Kidney (tissue), 14 donors: ENCODE measurements around the gene SLC25A10. TPM values are rescaled to one million over a fixed set of nuclear protein-coding genes. Genes with fewer than 3 reads are reported as not detected.

Experiments
- DNase-seq, 5 donors: peaks; one replicate each; pipeline ENCODE4 v3.0.0-alpha.2; 2013 to 2020
- FAIRE-seq: peaks from 2 replicates; lab custom pipeline; 2012; peaks lifted over from hg19 to GRCh38; lab: Jason Lieb, UNC
- H3K27ac ChIP-seq, 2 donors: one replicate each; pipeline ENCODE4 v1.7.0; 2013; ENCODE audit warnings: low read depth in 2 of 2, low read length in 2 of 2, inconsistent platforms in 1 of 2
- H3K27me3 ChIP-seq: one replicate; pipeline ENCODE4 v1.7.1; 2013; ENCODE audit warnings: low read length, inconsistent platforms; ENCODE audit not compliant: control insufficient read depth, insufficient read depth
- H3K36me3 ChIP-seq, 3 donors: one replicate each; pipeline versions ENCODE4 v1.7.0 to v1.7.1; 2013; ENCODE audit warnings: low read length in 3 of 3, control low read depth in 1 of 3, inconsistent platforms in 1 of 3; ENCODE audit not compliant: insufficient read depth in 3 of 3, control insufficient read depth in 2 of 3
- H3K4me1 ChIP-seq, 3 donors: one replicate each; pipeline versions ENCODE4 v1.7.0 to v1.7.1; 2013; ENCODE audit warnings: low read length in 3 of 3, inconsistent platforms in 1 of 3, low read depth in 1 of 3; ENCODE audit not compliant: control insufficient read depth in 2 of 3, insufficient read depth in 2 of 3
- H3K4me3 ChIP-seq, 3 donors: one replicate each; pipeline versions ENCODE4 v1.7.0 to v1.8.1; 2013; ENCODE audit warnings: low read length in 3 of 3, control low read depth in 1 of 3, inconsistent platforms in 1 of 3
- H3K9ac ChIP-seq, 3 donors: one replicate each; pipeline versions ENCODE4 v1.7.0 to v1.7.1; 2013; ENCODE audit warnings: low read length in 3 of 3, control low read depth in 1 of 3, inconsistent platforms in 1 of 3
- H3K9me3 ChIP-seq, 3 donors: one replicate each; pipeline versions ENCODE4 v1.7.0 to v1.7.1; 2013; ENCODE audit warnings: low read length in 3 of 3, control low read depth in 1 of 3, inconsistent platforms in 1 of 3; ENCODE audit not compliant: control insufficient read depth in 2 of 3, insufficient read depth in 1 of 3
- CTCF ChIP-seq: IDR thresholded peaks from 3 replicates; pipeline ENCODE4 v1.5.1; 2012; ENCODE audit warnings: mild to moderate bottlenecking, moderate library complexity, borderline replicate concordance; ENCODE audit not compliant: insufficient read depth; ENCODE audit errors: extremely low read depth
- intact Hi-C: fragments of 100-400 bp; cut with DNase I; formaldehyde crosslinking; loops from one replicate; pipeline ENCODE4 v1.11.1; 2022
- microRNA-seq: library from miRNA; unstranded; fragments of <30 nt; microRNA quantifications from one replicate; pipeline ENCODE4 v1.2.0, GENCODE V29; 2020
- polyA plus RNA-seq: library from polyadenylated mRNA; stranded (reverse); fragments of 350-450 nt; fragmentation: Illumina TruSeq; extraction: RNeasy Lipid Tissue Mini Kit (QIAGEN cat#74804); gene quantifications from one replicate; pipeline ENCODE4 v1.2.3, GENCODE V29; 2014; ENCODE audit warnings: low read depth, low replicate concordance; ENCODE audit not compliant: insufficient read depth
- total RNA-seq: library from RNA; stranded (reverse); fragmentation: NEBNext Ultra II Directional; extraction: Animal tissue kit (Norgen Biotek cat#: 25700); gene quantifications from one replicate; pipeline ENCODE4 v1.2.1, GENCODE V29; 2021
- donor health status: control.
- donor health status: control.
- donor health status: control.
- donor health status: control.
- donor health status: control.
- donor health status: DM: yes; HTN: yes; CAD: no.
- donor health status: Normal renal cell carcinoma (clear cell type).

The SLC25A10 gene
- total and polyA plus RNA-seq, 2 donors from 2014 or later: 19.9 to 94.5 TPM

- peak in 1 of 5 donors; percentile 75 for DNase-seq
- no peak for FAIRE-seq
These were observed 28.4 kb downstream of the SLC25A10 start for GRCh38 chr17:81740395-81740961.

GRCh38 chr17:81741049-81741593 lies 29.0 kb downstream of the SLC25A10 start:
- intact Hi-C loops: no loop called here
- Histone ChIP-seq H3K4me3 (no peak overlapping the region), H3K9me3 (no peaks in the 10 kb centered on the region), H3K27me3 (no peaks in the 10 kb centered on the region), H3K27ac (no peak overlapping the region), H3K9ac (no peak overlapping the region), H3K4me1 (peaks cover 0 to 1% (median 0%) of the 10 kb centered on the region in 3 donors), H3K36me3 (no peaks in the 10 kb centered on the region)
- peak in 1 of 5 donors; percentile 77 for DNase-seq
- FAIRE-seq: no peak
- TF ChIP-seq CTCF: no peak

More at GRCh38 chr17:81740395-81740961, 28.4 kb downstream of the SLC25A10 start:
- intact Hi-C loops: no loop called here
- no peak for TF ChIP-seq CTCF
- Histone ChIP-seq H3K27ac (no peak overlapping the region), H3K4me1 (peaks cover 0 to 6% (median 0%) of the 10 kb centered on the region in 3 donors), H3K36me3 (no peaks in the 10 kb centered on the region), H3K9ac (no peak overlapping the region), H3K4me3 (no peak overlapping the region), H3K27me3 (no peaks in the 10 kb centered on the region), H3K9me3 (no peaks in the 10 kb centered on the region)

- intact Hi-C loops: no loop called here
- FAIRE-seq: no peak
- no peak overlapping the region for H3K27ac ChIP-seq
- H3K9ac ChIP-seq: no peak overlapping the region
- no peak for TF ChIP-seq CTCF
- no peaks in the 10 kb centered on the region for H3K4me1 ChIP-seq
- H3K9me3 ChIP-seq: no peaks in the 10 kb centered on the region
- no peak overlapping the region for H3K4me3 ChIP-seq
- H3K27me3 ChIP-seq: no peaks in the 10 kb centered on the region
- no peaks in the 10 kb centered on the region for H3K36me3 ChIP-seq
- no peak for DNase-seq
These were observed 29.7 kb downstream of the SLC25A10 start for GRCh38 chr17:81741594-81742452.

Small RNA genes within 50 kb of the gene (microRNA-seq; reads per million reads assigned to microRNA genes)
- not detected for gene MIR6786

Other genes starting within 250 kb of the SLC25A10 start
- 2,632 TPM for gene ACTG1, start 199.5 kb upstream of the SLC25A10 start, total RNA-seq
- 1,350 TPM for gene ACTG1, start 199.5 kb upstream of the SLC25A10 start, polyA plus RNA-seq
- 3.8 TPM for gene FSCN2, start 183.9 kb upstream of the SLC25A10 start, total RNA-seq
- 0.26 TPM for gene FSCN2, start 183.9 kb upstream of the SLC25A10 start, polyA plus RNA-seq
- gene FAAP100, start 159.9 kb upstream of the SLC25A10 start, total RNA-seq: 28.6 TPM
- gene FAAP100, start 159.9 kb upstream of the SLC25A10 start, polyA plus RNA-seq: 13.2 TPM
- gene NPLOC4, start 75.2 kb upstream of the SLC25A10 start, total RNA-seq: 86.4 TPM
- gene NPLOC4, start 75.2 kb upstream of the SLC25A10 start, polyA plus RNA-seq: 41.5 TPM
- gene TSPAN10, start 75.1 kb upstream of the SLC25A10 start, total RNA-seq: 2.1 TPM
- 1.9 TPM for gene TSPAN10, start 75.1 kb upstream of the SLC25A10 start, polyA plus RNA-seq
- 3.2 TPM for gene PDE6G, start 55.7 kb upstream of the SLC25A10 start, total RNA-seq
- gene PDE6G, start 55.7 kb upstream of the SLC25A10 start, polyA plus RNA-seq: 5.4 TPM
- 28.2 TPM for gene OXLD1, start 45.7 kb upstream of the SLC25A10 start, total RNA-seq
- 51.9 TPM for gene OXLD1, start 45.7 kb upstream of the SLC25A10 start, polyA plus RNA-seq
- 18.8 TPM for gene CCDC137, start 45.5 kb upstream of the SLC25A10 start, total RNA-seq
- 14.7 TPM for gene CCDC137, start 45.5 kb upstream of the SLC25A10 start, polyA plus RNA-seq
- gene ARL16, start 28.5 kb upstream of the SLC25A10 start, total RNA-seq: 34.7 TPM
- gene ARL16, start 28.5 kb upstream of the SLC25A10 start, polyA plus RNA-seq: 76.1 TPM
- 95.3 TPM for gene HGS, start 28.3 kb upstream of the SLC25A10 start, total RNA-seq
- gene HGS, start 28.3 kb upstream of the SLC25A10 start, polyA plus RNA-seq: 85.5 TPM
- gene MRPL12, start 8.9 kb upstream of the SLC25A10 start, total RNA-seq: 52.4 TPM
- gene MRPL12, start 8.9 kb upstream of the SLC25A10 start, polyA plus RNA-seq: 251 TPM
- gene GCGR, start 91.9 kb downstream of the SLC25A10 start, total RNA-seq: 9.3 TPM
- gene GCGR, start 91.9 kb downstream of the SLC25A10 start, polyA plus RNA-seq: 37.2 TPM
- gene MCRIP1, start 121.0 kb downstream of the SLC25A10 start, total RNA-seq: 88.3 TPM
- gene MCRIP1, start 121.0 kb downstream of the SLC25A10 start, polyA plus RNA-seq: 151 TPM
- not detected for gene PPP1R27, start 122.8 kb downstream of the SLC25A10 start, total RNA-seq
- not detected for gene PPP1R27, start 122.8 kb downstream of the SLC25A10 start, polyA plus RNA-seq
- gene P4HB, start 148.3 kb downstream of the SLC25A10 start, total RNA-seq: 482 TPM
- 411 TPM for gene P4HB, start 148.3 kb downstream of the SLC25A10 start, polyA plus RNA-seq
- gene ARHGDIA, start 159.1 kb downstream of the SLC25A10 start, total RNA-seq: 453 TPM
- gene ARHGDIA, start 159.1 kb downstream of the SLC25A10 start, polyA plus RNA-seq: 424 TPM
- gene ALYREF, start 179.3 kb downstream of the SLC25A10 start, total RNA-seq: 59.3 TPM
- gene ALYREF, start 179.3 kb downstream of the SLC25A10 start, polyA plus RNA-seq: 45.3 TPM
- 88.6 TPM for gene ANAPC11, start 179.4 kb downstream of the SLC25A10 start, total RNA-seq
- 220 TPM for gene ANAPC11, start 179.4 kb downstream of the SLC25A10 start, polyA plus RNA-seq
- gene NPB, start 190.0 kb downstream of the SLC25A10 start, total RNA-seq: 0.66 TPM
- gene NPB, start 190.0 kb downstream of the SLC25A10 start, polyA plus RNA-seq: 1.4 TPM
- gene PCYT2, start 199.1 kb downstream of the SLC25A10 start, total RNA-seq: 28.4 TPM
- gene PCYT2, start 199.1 kb downstream of the SLC25A10 start, polyA plus RNA-seq: 104 TPM
- 25.2 TPM for gene SIRT7, start 205.9 kb downstream of the SLC25A10 start, total RNA-seq
- 17.4 TPM for gene SIRT7, start 205.9 kb downstream of the SLC25A10 start, polyA plus RNA-seq
- gene MAFG, start 215.5 kb downstream of the SLC25A10 start, total RNA-seq: 18.2 TPM
- 8.3 TPM for gene MAFG, start 215.5 kb downstream of the SLC25A10 start, polyA plus RNA-seq
- gene PYCR1, start 225.0 kb downstream of the SLC25A10 start, total RNA-seq: 14.2 TPM
- 7.9 TPM for gene PYCR1, start 225.0 kb downstream of the SLC25A10 start, polyA plus RNA-seq
- gene MYADML2, start 234.9 kb downstream of the SLC25A10 start, total RNA-seq: not detected
- not detected for gene MYADML2, start 234.9 kb downstream of the SLC25A10 start, polyA plus RNA-seq
- not detected for gene NOTUM, start 248.9 kb downstream of the SLC25A10 start, total RNA-seq
- gene NOTUM, start 248.9 kb downstream of the SLC25A10 start, polyA plus RNA-seq: not detected